ENCODE data around the gene MRPL40. TPM values are rescaled to one million over a fixed set of nuclear protein-coding genes. Genes with fewer than 3 reads are reported as not detected.

MRPL40 gene
- total and polyA plus RNA-seq, 2 of the 13 experiments (the other 11 are each of a cell fraction or from before 2014, with no cell fraction given), result 42.7 to 79.7 TPM

DNA sequence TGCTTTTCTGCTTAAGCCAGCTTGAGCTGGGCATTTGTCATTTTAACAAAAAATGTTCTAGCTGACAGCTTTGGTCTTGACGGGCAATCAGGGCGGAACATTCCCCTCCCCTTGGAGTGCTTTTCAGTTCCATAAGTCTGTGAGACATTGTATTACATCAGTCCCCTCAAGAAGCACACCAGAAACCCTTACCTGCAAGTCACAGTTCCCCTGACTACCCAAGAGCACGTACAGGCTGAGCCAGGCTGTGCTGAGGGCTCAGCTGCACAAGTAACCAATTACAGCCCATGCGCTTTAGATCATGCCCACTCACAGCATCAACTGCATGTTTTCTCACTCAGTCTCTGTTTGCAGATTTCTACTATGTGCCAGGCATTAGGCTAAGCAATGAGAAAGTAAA is 19.9 kb upstream of the MRPL40 start:
- ATAC-seq (no peak), FAIRE-seq (no peak), DNase-seq (ENCODE audit: low spot score) (no peak)
- no TSS peak for BruUV-seq (replicated peaks)
- H4K20me1 ChIP-seq (ENCODE audit: insufficient read depth, low read length), result peaks cover 20% of the 10 kb centered on the region; the same call in 1 of the 2 replicates
- 75% methylated on average over 4 of the region's 4 CpGs for WGBS (ENCODE audit: low lambda C conversion rate)
- H3K9me3 ChIP-seq (ENCODE audit: low read length), result no peaks in the 10 kb centered on the region
- ChIA-PET POLR2A (interaction anchor here (1.1 kb wide), 1 partner anchor 15 kb away, joined by 3 read pairs; no protein-coding TSS in a partner anchor), CTCF (ENCODE audit: low intra/inter-chr PET ratio, low total read pairs) (no interaction called here)
- no peak overlapping the region for H2AFZ ChIP-seq (ENCODE audit: low read length)
- H3K4me3 ChIP-seq (replicated peaks in 1 of 3; ENCODE audit: insufficient read depth in 1 of 3, low read depth in 2 of 3, low read length in 3 of 3), result no peak overlapping the region
- no peaks in the 10 kb centered on the region for H3K27me3 ChIP-seq (ENCODE audit: control insufficient read depth in 1 of 2, insufficient read depth in 2 of 2, low read length in 2 of 2)
- TF ChIP-seq, protein P1, sequence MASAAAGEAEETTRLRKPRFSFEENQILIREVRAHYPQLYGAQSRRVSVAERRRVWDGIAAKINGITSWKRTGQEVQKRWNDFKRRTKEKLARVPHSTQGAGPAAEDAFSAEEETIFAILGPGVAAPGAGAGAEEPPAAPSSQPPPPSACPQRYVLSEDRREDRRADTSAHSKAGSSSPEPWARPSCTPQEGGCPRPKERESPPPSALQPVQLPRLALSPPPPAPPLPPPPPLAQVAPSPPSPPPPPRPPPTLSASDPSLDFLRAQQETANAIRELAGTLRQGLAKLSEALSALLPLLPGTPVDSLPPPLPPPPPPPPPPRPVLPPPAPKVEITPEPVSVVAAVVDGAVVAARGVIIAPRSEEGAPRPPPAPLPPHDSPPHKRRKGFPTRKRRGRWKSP (CRISPR knock-in tag; IDR thresholded peaks at IDR 0.05), result no peak
- TF ChIP-seq ZNF451 (CRISPR knock-in tag; IDR thresholded peaks at IDR 0.05) (no peak), ZNF138 (CRISPR knock-in tag; IDR thresholded peaks at IDR 0.05; ENCODE audit: low read depth) (no peak), ZNF207 (IDR thresholded peaks at IDR 0.05; ENCODE audit: borderline replicate concordance) (no peak), ZKSCAN5 (CRISPR knock-in tag; IDR thresholded peaks at IDR 0.05) (no peak)
- intact Hi-C loops (cut with micrococcal nuclease; ENCODE audit: unreplicated experiment), result no loop called here
- peaks cover 21 to 70% of the 10 kb centered on the region in 2 experiments for H3K36me3 ChIP-seq (replicated peaks in 1 of 2; ENCODE audit: control insufficient read depth in 1 of 2, insufficient read depth in 2 of 2, low read length in 2 of 2)
- H3K27ac ChIP-seq (ENCODE audit: extremely low read length, insufficient read depth, low read length), result no peak overlapping the region
- in situ Hi-C loops (cut with HindIII; ENCODE audit: extremely low pct_ligation_motif_present, low pct_unique_long_range_greater_than_20kb), result no loop called here
- peaks cover 63% of the 10 kb centered on the region for H3K79me2 ChIP-seq (ENCODE audit: insufficient read depth, low read length)
- no peaks in the 10 kb centered on the region for H3K4me1 ChIP-seq (ENCODE audit: insufficient read depth, low read length)
- no peak overlapping the region for H3K9ac ChIP-seq (ENCODE audit: insufficient read depth, low read depth, low read length)
- H3K4me2 ChIP-seq (ENCODE audit: low read depth, low read length), result no peak overlapping the region

DNA sequence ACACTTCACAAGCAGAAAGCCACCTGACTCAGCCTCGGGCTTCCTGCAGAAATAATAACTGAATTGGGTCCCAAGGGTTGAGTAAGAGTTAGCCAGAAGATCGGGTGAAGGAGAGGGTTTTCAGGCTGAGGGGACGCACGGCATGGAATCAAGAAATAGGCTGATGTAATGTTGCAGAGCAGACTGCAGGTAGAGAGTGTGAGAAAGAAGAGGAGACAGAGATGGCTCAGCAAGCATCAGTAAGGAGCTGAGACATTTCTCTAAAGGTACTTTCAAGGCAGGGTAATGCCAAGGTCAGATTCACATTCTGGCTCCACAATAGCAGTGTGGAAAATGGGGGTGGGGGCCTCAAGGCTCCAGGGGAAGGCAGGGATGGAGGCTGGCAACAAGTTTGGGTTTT is 19.4 kb upstream of the MRPL40 start:
- no peak for DNase-seq (ENCODE audit: low spot score)
- intact Hi-C loops (cut with micrococcal nuclease; ENCODE audit: unreplicated experiment) (no loop called here), in situ Hi-C loops (cut with HindIII; ENCODE audit: extremely low pct_ligation_motif_present, low pct_unique_long_range_greater_than_20kb) (no loop called here)
- no peak for FAIRE-seq
- Histone ChIP-seq H2AFZ (ENCODE audit: low read length) (no peak overlapping the region), H3K36me3 (replicated peaks in 1 of 2; ENCODE audit: control insufficient read depth in 1 of 2, insufficient read depth in 2 of 2, low read length in 2 of 2) (peaks cover 17 to 65% of the 10 kb centered on the region in 2 experiments), H3K9ac (ENCODE audit: insufficient read depth, low read depth, low read length) (no peak overlapping the region), H3K27me3 (ENCODE audit: control insufficient read depth in 1 of 2, insufficient read depth in 2 of 2, low read length in 2 of 2) (no peaks in the 10 kb centered on the region), H3K27ac (ENCODE audit: extremely low read length, insufficient read depth, low read length) (no peak overlapping the region), H3K79me2 (ENCODE audit: insufficient read depth, low read length) (peaks cover 68% of the 10 kb centered on the region), H3K4me3 (replicated peaks in 1 of 3; ENCODE audit: insufficient read depth in 1 of 3, low read depth in 2 of 3, low read length in 3 of 3) (no peak overlapping the region), H4K20me1 (ENCODE audit: insufficient read depth, low read length) (peaks cover 24% of the 10 kb centered on the region), H3K9me3 (ENCODE audit: low read length) (no peaks in the 10 kb centered on the region), H3K4me2 (ENCODE audit: low read depth, low read length) (no peak overlapping the region), H3K4me1 (ENCODE audit: insufficient read depth, low read length) (no peaks in the 10 kb centered on the region)
- no TSS peak for BruUV-seq (replicated peaks)
- 69% methylated on average over 4 of the region's 4 CpGs for WGBS (ENCODE audit: low lambda C conversion rate)
- ATAC-seq, result no peak
- ChIA-PET POLR2A (interaction anchor here (1.1 kb wide), 1 partner anchor 14 kb away, joined by 3 read pairs; no protein-coding TSS in a partner anchor), CTCF (ENCODE audit: low intra/inter-chr PET ratio, low total read pairs) (no interaction called here)
- peak; percentile 43 for TF ChIP-seq RBM22 (optimal IDR thresholded peaks at IDR 0.05; ENCODE audit: low read length)
- TF ChIP-seq TAF15 (IDR thresholded peaks at IDR 0.05; ENCODE audit: low read depth, low read length, poor library complexity, severe bottlenecking), result no peak
- TF ChIP-seq ZSCAN9 (CRISPR knock-in tag; IDR thresholded peaks at IDR 0.05; ENCODE audit: borderline replicate concordance), result no peak
